Panc1 (cell line): ENCODE measurements around the gene FBXO45. TPM values are rescaled to one million over a fixed set of nuclear protein-coding genes. Genes with fewer than 3 reads are reported as not detected.

Experiments used
- ATAC-seq: fragments of 200-7000 bp; cut with Tn5 transposase; 2 replicates; pipeline ENCODE4 v1.9.1; 2020; ENCODE audit warnings: mild to moderate bottlenecking, moderate library complexity
- BruUV-seq: library from RNA; stranded (reverse); fragments of 400-500 nt; replicated peaks from 2 replicates; lab custom pipeline; 2021; lab: Mats Ljungman, UMichigan
- CTCF ChIA-PET: fragments of 300-600 bp; sonication (Branson Sonifier 250); formaldehyde crosslinking; loops from one replicate; lab custom pipeline; 2022; ENCODE audit warnings: antibody characterized with exemption; lab: Charles Lee
- POLR2A ChIA-PET: fragments of 300-600 bp; sonication (Branson Sonifier 250); formaldehyde crosslinking; loops from one replicate; lab custom pipeline; 2022; ENCODE audit warnings: antibody characterized with exemption; lab: Charles Lee
- DNase-seq: peaks from one replicate; pipeline ENCODE4 v3.0.0-alpha.2; 2010; ENCODE audit warnings: low read depth, low spot score
- H3K27ac ChIP-seq: 2 replicates; pipeline ENCODE4 v1.5.1; 2011; ENCODE audit warnings: mild to moderate bottlenecking, low read length, inconsistent platforms
- H3K27me3 ChIP-seq: fragments of 200-500 bp; sonication (Bioruptor generic); 2 replicates; pipeline ENCODE4 v1.6.0; 2014; ENCODE audit warnings: low read length, inconsistent platforms; ENCODE audit not compliant: control insufficient read depth, insufficient read depth
- H3K36me3 ChIP-seq: fragments of 200-500 bp; sonication (Bioruptor generic); 2 replicates; pipeline ENCODE4 v1.5.1; 2014; ENCODE audit warnings: inconsistent platforms, mild to moderate bottlenecking, low read length, moderate library complexity; ENCODE audit not compliant: control insufficient read depth, insufficient read depth
- H3K4me1 ChIP-seq: 2 replicates; pipeline ENCODE4 v1.5.1; 2011; ENCODE audit warnings: inconsistent platforms, mild to moderate bottlenecking, low read length, moderate library complexity; ENCODE audit not compliant: control insufficient read depth, insufficient read depth
- H3K4me3 ChIP-seq, 2 experiments: 2 replicates each; pipeline ENCODE4 v1.5.1; 2011 to 2012; ENCODE audit warnings: low read depth in 2 of 2, low read length in 2 of 2, mild to moderate bottlenecking in 2 of 2, inconsistent platforms in 1 of 2, moderate library complexity in 1 of 2
- H3K9me3 ChIP-seq: fragments of 200-500 bp; sonication (Bioruptor generic); 2 replicates; pipeline ENCODE4 v1.5.1; 2014; ENCODE audit warnings: low read depth, mild to moderate bottlenecking, inconsistent platforms, low read length, moderate library complexity; ENCODE audit not compliant: control insufficient read depth, insufficient read depth
- POLR2AphosphoS5 ChIP-seq: IDR thresholded peaks from 2 replicates; pipeline ENCODE4 v1.6.1; 2012; ENCODE audit warnings: mild to moderate bottlenecking, low read depth, low read length, moderate library complexity
- REST ChIP-seq, 2 experiments: IDR thresholded peaks; 2 replicates each; pipeline ENCODE4 v1.6.1; 2011 to 2012; ENCODE audit warnings: low read depth in 2 of 2, control low read depth in 1 of 2, low read length in 1 of 2, mild to moderate bottlenecking in 1 of 2, moderate library complexity in 1 of 2; ENCODE audit not compliant: insufficient read depth in 1 of 2
- SIN3A ChIP-seq: IDR thresholded peaks from 2 replicates; pipeline ENCODE4 v1.6.1; 2012; ENCODE audit warnings: low read depth, mild to moderate bottlenecking, low read length, moderate library complexity, borderline replicate concordance; ENCODE audit not compliant: insufficient read depth
- TCF7L2 ChIP-seq: IDR thresholded peaks from 2 replicates; pipeline ENCODE4 v1.6.1; 2011; ENCODE audit warnings: mild to moderate bottlenecking, low read depth, low read length, inconsistent platforms
- in situ Hi-C: cut with HindIII; loops from 2 replicates; pipeline ENCODE4 v1.10.0; 2016; ENCODE audit warnings: low sequenced_read_pairs, low pct_unique_long_range_greater_than_20kb
- intact Hi-C: fragments of 100-400 bp; cut with micrococcal nuclease; formaldehyde crosslinking; loops from one replicate; pipeline ENCODE4 v1.10.0; 2022; ENCODE audit not compliant: unreplicated experiment
- total RNA-seq: library from RNA; stranded (reverse); gene quantifications from one replicate; pipeline ENCODE4 v1.2.1, GENCODE V29; 2021; ENCODE audit not compliant: unreplicated experiment
- TF ChIP-seq, protein P1 (sequence below): fragments of 450-650 bp; IDR thresholded peaks from 2 replicates; pipeline ENCODE4 v1.5.1; 2017; ENCODE audit warnings: mild to moderate bottlenecking

Gene FBXO45
- total RNA-seq, 1 experiment from 2014 or later = 21.6 TPM

DNA sequence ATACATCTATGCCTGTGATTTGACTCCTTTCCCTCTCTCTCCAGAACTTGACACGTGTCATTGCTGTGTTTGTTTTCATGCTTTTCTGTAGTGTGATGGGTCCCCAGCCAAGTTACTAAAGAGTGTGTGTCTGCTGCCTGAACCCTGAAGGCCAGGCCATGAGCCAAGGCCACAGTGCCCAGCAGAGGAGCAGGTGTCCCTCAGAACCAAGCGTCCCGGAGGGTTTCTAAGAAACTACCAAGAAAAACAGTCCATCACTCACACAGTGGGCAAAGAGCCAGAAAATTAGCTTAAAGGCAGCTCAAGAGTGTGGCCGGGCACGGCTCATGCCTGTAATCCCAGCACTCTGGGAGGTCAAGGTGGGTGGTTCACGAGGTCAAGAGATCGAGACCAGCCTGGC lies 35.2 kb downstream of the FBXO45 start:
- ATAC-seq (no peak), DNase-seq (no peak)
- H3K36me3 ChIP-seq = no peaks in the 10 kb centered on the region
- H3K27me3 ChIP-seq = no peaks in the 10 kb centered on the region
- H3K4me3 ChIP-seq = no peak overlapping the region
- peaks cover 4% of the 10 kb centered on the region; the same call in 1 of the 2 replicates for H3K9me3 ChIP-seq
- ChIA-PET POLR2A (interaction anchor here (0.6 kb wide), 1 partner anchor 233 kb away, joined by 3 read pairs; no protein-coding TSS in a partner anchor), CTCF (interaction anchor here (0.6 kb wide), 1 partner anchor 90 kb away, joined by 3 read pairs; no protein-coding TSS in a partner anchor)
- in situ Hi-C loops = no loop called here
- H3K4me1 ChIP-seq = peaks cover 5% of the 10 kb centered on the region; the same call in 1 of the 2 replicates
- intact Hi-C loops = no loop called here
- H3K27ac ChIP-seq = no peak overlapping the region
- TF ChIP-seq, protein P1, sequence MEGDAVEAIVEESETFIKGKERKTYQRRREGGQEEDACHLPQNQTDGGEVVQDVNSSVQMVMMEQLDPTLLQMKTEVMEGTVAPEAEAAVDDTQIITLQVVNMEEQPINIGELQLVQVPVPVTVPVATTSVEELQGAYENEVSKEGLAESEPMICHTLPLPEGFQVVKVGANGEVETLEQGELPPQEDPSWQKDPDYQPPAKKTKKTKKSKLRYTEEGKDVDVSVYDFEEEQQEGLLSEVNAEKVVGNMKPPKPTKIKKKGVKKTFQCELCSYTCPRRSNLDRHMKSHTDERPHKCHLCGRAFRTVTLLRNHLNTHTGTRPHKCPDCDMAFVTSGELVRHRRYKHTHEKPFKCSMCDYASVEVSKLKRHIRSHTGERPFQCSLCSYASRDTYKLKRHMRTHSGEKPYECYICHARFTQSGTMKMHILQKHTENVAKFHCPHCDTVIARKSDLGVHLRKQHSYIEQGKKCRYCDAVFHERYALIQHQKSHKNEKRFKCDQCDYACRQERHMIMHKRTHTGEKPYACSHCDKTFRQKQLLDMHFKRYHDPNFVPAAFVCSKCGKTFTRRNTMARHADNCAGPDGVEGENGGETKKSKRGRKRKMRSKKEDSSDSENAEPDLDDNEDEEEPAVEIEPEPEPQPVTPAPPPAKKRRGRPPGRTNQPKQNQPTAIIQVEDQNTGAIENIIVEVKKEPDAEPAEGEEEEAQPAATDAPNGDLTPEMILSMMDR = no peak
- no peak for TF ChIP-seq SIN3A
- no peak for TF ChIP-seq REST (IDR thresholded peaks at IDR 0.05; ENCODE audit: insufficient read depth in 1 of 2, low read depth in 2 of 2, low read length in 1 of 2)
- no peak for TF ChIP-seq TCF7L2
- TF ChIP-seq POLR2AphosphoS5 = no peak
- BruUV-seq = no TSS peak

DNA sequence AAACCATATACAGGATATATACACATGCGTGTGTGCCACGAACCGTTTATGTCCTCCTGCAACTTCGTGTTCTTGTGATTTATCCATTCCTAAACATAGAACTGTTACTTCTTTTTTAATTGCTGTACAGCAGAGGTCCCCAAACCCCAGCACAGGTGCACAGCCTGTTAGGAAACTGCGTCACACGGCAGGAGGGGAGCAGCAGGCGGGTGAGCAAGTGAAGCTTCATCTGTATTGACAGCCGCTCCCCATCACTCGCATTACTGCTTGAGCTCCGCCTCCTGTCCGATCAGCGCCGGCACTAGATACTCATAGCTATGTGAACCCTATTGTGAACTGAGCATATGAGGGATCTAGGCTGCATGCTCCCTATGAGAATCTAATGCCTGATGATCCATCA lies 36.1 kb downstream of the FBXO45 start:
- Histone ChIP-seq H3K4me3 (peak overlapping the region in 1 of 2 experiments; percentile 25; a peak in 1 of 4 replicates), H3K4me1 (peaks cover 7% of the 10 kb centered on the region), H3K27me3 (no peaks in the 10 kb centered on the region), H3K27ac (no peak overlapping the region), H3K9me3 (peaks cover 4% of the 10 kb centered on the region; the same call in 1 of the 2 replicates), H3K36me3 (no peaks in the 10 kb centered on the region)
- ATAC-seq (peak; percentile 57; the same call in 1 of the 2 replicates), DNase-seq (no peak)
- in situ Hi-C loops = no loop called here
- ChIA-PET POLR2A (no interaction called here), CTCF (interaction anchor here (0.6 to 0.7 kb wide), 4 partner anchors 9 to 237 kb away, joined by 3 to 8 read pairs (median 4); no protein-coding TSS in a partner anchor)
- intact Hi-C loops = no loop called here
- no TSS peak for BruUV-seq
- TF ChIP-seq TCF7L2 (no peak), SIN3A (no peak), REST (IDR thresholded peaks at IDR 0.05; ENCODE audit: insufficient read depth in 1 of 2, low read depth in 2 of 2, low read length in 1 of 2) (no peak), POLR2AphosphoS5 (no peak)
- TF ChIP-seq, protein P1 = no peak
